GM12878 (cell line): ENCODE measurements around the gene UACA. TPM values are rescaled to one million over a fixed set of nuclear protein-coding genes. Genes with fewer than 3 reads are reported as not detected.

ENCODE experiments used
- ATAC-seq: fragments of 200-7000 bp; cut with Tn5 transposase; 3 replicates; pipeline ENCODE4 v1.9.1; 2020; ENCODE audit warnings: mild to moderate bottlenecking, moderate library complexity
- BruUV-seq: library from RNA; stranded (reverse); fragments of 400-500 nt; replicated peaks from 2 replicates; lab custom pipeline; 2021; lab: Mats Ljungman, UMichigan
- CTCF ChIA-PET: fragments of 300-600 bp; sonication (Branson Sonifier 250); formaldehyde crosslinking; extraction: SDS; loops from one replicate; lab custom pipeline; 2021; ENCODE audit warnings: inconsistent platforms; lab: Yijun Ruan, JAX
- POLR2A ChIA-PET: fragments of 350-600 bp; formaldehyde crosslinking; extraction: SDS; loops from one replicate; lab custom pipeline; 2021; ENCODE audit warnings: inconsistent platforms; lab: Charles Lee
- RAD21 ChIA-PET: fragments of 300-600 bp; sonication (Branson Sonifier 250); formaldehyde crosslinking; loops from one replicate; lab custom pipeline; 2023; ENCODE audit warnings: antibody characterized with exemption; ENCODE audit not compliant: unreplicated experiment; lab: Charles Lee
- SMC1A ChIA-PET: fragments of 300-600 bp; sonication (Branson Sonifier 250); formaldehyde crosslinking; loops from one replicate; lab custom pipeline; 2023; ENCODE audit not compliant: unreplicated experiment, uncharacterized antibody; lab: Charles Lee
- DNase-seq: peaks from one replicate; pipeline ENCODE4 v3.0.0-alpha.2; 2011; ENCODE audit warnings: low read depth, low spot score
- FAIRE-seq: peaks from 3 replicates; lab custom pipeline; 2011; peaks lifted over from hg19 to GRCh38; lab: Jason Lieb, UNC
- H2AFZ ChIP-seq: 2 replicates; pipeline ENCODE4 v1.6.0; 2011; ENCODE audit warnings: low read depth, low read length, control low read depth; ENCODE audit not compliant: control insufficient read depth
- H3K27ac ChIP-seq: 2 replicates; pipeline ENCODE4 v1.5.1; 2011; ENCODE audit warnings: control low read depth; ENCODE audit not compliant: control insufficient read depth, insufficient read depth
- H3K27me3 ChIP-seq, 2 experiments: replicated peaks in 1 of 2; 2 replicates each; pipeline versions ENCODE4 v1.6.0 to v1.6.1; 2011; ENCODE audit warnings: low read length in 1 of 2; ENCODE audit not compliant: control insufficient read depth in 2 of 2, insufficient read depth in 2 of 2
- H3K36me3 ChIP-seq, 2 experiments: 2 replicates each; pipeline ENCODE4 v1.5.1; 2011; ENCODE audit warnings: low read length in 1 of 2; ENCODE audit not compliant: control insufficient read depth in 2 of 2, insufficient read depth in 2 of 2
- H3K4me1 ChIP-seq: 2 replicates; pipeline ENCODE4 v1.6.1; 2011; ENCODE audit warnings: mild to moderate bottlenecking, low read length, moderate library complexity, mixed read lengths; ENCODE audit not compliant: control insufficient read depth, insufficient read depth
- H3K4me2 ChIP-seq: 2 replicates; pipeline ENCODE4 v1.6.0; 2011; ENCODE audit warnings: control low read depth; ENCODE audit not compliant: control insufficient read depth, insufficient read depth
- H3K4me3 ChIP-seq: fragments of 200-600 bp; sonication (generic); 2 replicates; pipeline ENCODE4 v1.5.1; 2016
- H3K79me2 ChIP-seq: 2 replicates; pipeline ENCODE4 v1.6.0; 2011; ENCODE audit warnings: low read length; ENCODE audit not compliant: control insufficient read depth, insufficient read depth
- H3K9ac ChIP-seq: 2 replicates; pipeline ENCODE4 v1.8.0; 2011; ENCODE audit warnings: low read length, control low read depth, mixed read lengths; ENCODE audit not compliant: control insufficient read depth, insufficient read depth
- H3K9me3 ChIP-seq: replicated peaks from 3 replicates; pipeline ENCODE4 v1.5.1; 2011; ENCODE audit warnings: mild to moderate bottlenecking, low read length; ENCODE audit not compliant: control insufficient read depth, insufficient read depth
- H4K20me1 ChIP-seq: 2 replicates; pipeline ENCODE4 v1.6.0; 2011; ENCODE audit not compliant: control insufficient read depth, insufficient read depth
- ATF2 ChIP-seq: IDR thresholded peaks from 2 replicates; pipeline ENCODE4 v1.6.1; 2012; ENCODE audit warnings: low read length, inconsistent platforms
- E2F8 ChIP-seq: fragments of 450-650 bp; IDR thresholded peaks from 2 replicates; pipeline ENCODE4 v1.6.1; 2018; ENCODE audit warnings: mild to moderate bottlenecking, low read depth, moderate library complexity; ENCODE audit not compliant: partially characterized antibody
- MTA3 ChIP-seq: IDR thresholded peaks from 2 replicates; pipeline ENCODE4 v1.6.1; 2012; ENCODE audit warnings: low read length, inconsistent platforms, borderline replicate concordance
- POU2F2 ChIP-seq: IDR thresholded peaks from 3 replicates; pipeline ENCODE4 v1.6.1; 2011; ENCODE audit warnings: low read depth, mild to moderate bottlenecking, low read length, borderline replicate concordance
- YY1 ChIP-seq: IDR thresholded peaks from 2 replicates; pipeline ENCODE4 v1.6.1; 2011; ENCODE audit warnings: low read depth, mild to moderate bottlenecking, low read length
- ZBTB11 ChIP-seq: fragments of 450-650 bp; formaldehyde crosslinking; IDR thresholded peaks from 2 replicates; pipeline ENCODE4 v1.5.0; 2022; ENCODE audit warnings: mild to moderate bottlenecking, missing genetic modification characterization
- WGBS: methylation state at CpG from one replicate; pipeline ENCODE4 v1.1.6; 2016; ENCODE audit warnings: low lambda C conversion rate; ENCODE audit not compliant: insufficient replicate concordance, insufficient coverage; ENCODE audit errors: missing lambda C conversion rate; 5-methylcytosine and 5-hydroxymethylcytosine counted together
- in situ Hi-C: fragments of 300-500 bp; cut with MboI; formaldehyde crosslinking; loops from 9 replicates; pipeline ENCODE4 v1.14.3; 2018; ENCODE audit warnings: mixed read lengths
- intact Hi-C: fragments of 100-400 bp; cut with micrococcal nuclease; formaldehyde crosslinking; loops from one replicate; pipeline ENCODE4 v1.14.2; 2022; ENCODE audit not compliant: unreplicated experiment
- polyA plus RNA-seq, 11 experiments: library from polyadenylated mRNA; depleted of rRNA in 4 of 11; unstranded in 6 of 11; stranded (reverse) in 5 of 11; fragments of >200 nt; fragmentation: Nextera tagmentation in 4 of 11; fragmentation: Illumina TruSeq in 1 of 11; extraction: Ambion mirVana in 4 of 11; extraction: Trizol in 1 of 11; gene quantifications; 1 replicate in 1 of 11; 2 replicates in 10 of 11; pipeline versions ENCODE4 v1.2.1 to v1.2.3, GENCODE V29; 2011 to 2016; ENCODE audit warnings: inconsistent platforms in 2 of 11, missing spikeins in 2 of 11, low read depth in 1 of 11
- total RNA-seq, 4 experiments: library from RNA; depleted of rRNA in 3 of 4; stranded (reverse); fragments of >200 nt in 3 of 4; fragmentation: Illumina TruSeq in 1 of 4; extraction: Trizol in 1 of 4; gene quantifications; 2 replicates each; pipeline versions ENCODE4 v1.2.1 to v1.2.3, GENCODE V29; 2013 to 2021

Gene UACA
- total and polyA plus RNA-seq, 10 of the 15 experiments (the other 5 are each of a cell fraction or from before 2014, with no cell fraction given) = 0.30 to 4.0 (median 2.0) TPM

GRCh38 chr15:70795311-70795665, 31.9 kb upstream of the UACA start:
- no peaks in the 10 kb centered on the region for H4K20me1 ChIP-seq
- ChIA-PET CTCF (no interaction called here), RAD21 (no interaction called here), SMC1A (no interaction called here), POLR2A (interaction anchor here (0.7 kb wide), 1 partner anchor 35 kb away, joined by 6 read pairs; no protein-coding TSS in a partner anchor)
- H3K4me3 ChIP-seq = no peak overlapping the region
- in situ Hi-C loops = no loop called here
- intact Hi-C loops = no loop called here
- H3K4me2 ChIP-seq = no peak overlapping the region
- no peak for FAIRE-seq
- no peaks in the 10 kb centered on the region for H3K79me2 ChIP-seq
- no peak overlapping the region for H2AFZ ChIP-seq
- WGBS = 73% methylated on average over 2 of the region's 2 CpGs
- no peak for ATAC-seq
- no peak overlapping the region for H3K27ac ChIP-seq
- BruUV-seq = no TSS peak
- H3K9me3 ChIP-seq = no peaks in the 10 kb centered on the region
- no peak for TF ChIP-seq ATF2
- TF ChIP-seq ZBTB11 (CRISPR knock-in tag) = no peak
- no peak for TF ChIP-seq E2F8
- TF ChIP-seq POU2F2 = no peak
- no peak for TF ChIP-seq MTA3
- TF ChIP-seq YY1 = no peak
- H3K27me3 ChIP-seq = peaks cover 0 to 5% of the 10 kb centered on the region in 2 experiments; a peak in 1 of 4 replicates
- H3K4me1 ChIP-seq = no peaks in the 10 kb centered on the region
- DNase-seq = no peak
- no peak overlapping the region for H3K9ac ChIP-seq
- no peaks in the 10 kb centered on the region for H3K36me3 ChIP-seq
